HEK293 (cell line): ENCODE results near the gene CTPS1.

ENCODE experiments used
- GLI4 ChIP-seq: fragments of 450-650 bp; formaldehyde crosslinking; IDR thresholded peaks from 2 replicates; pipeline ENCODE4 v1.5.1; 2016; ENCODE audit warnings: missing biosample characterization, missing genetic modification characterization
- IKZF3 ChIP-seq: fragments of 450-650 bp; IDR thresholded peaks from 2 replicates; pipeline ENCODE4 v1.5.0; 2018; ENCODE audit warnings: missing biosample characterization, mild to moderate bottlenecking, missing genetic modification characterization, moderate library complexity
- WT1 ChIP-seq: fragments of 450-650 bp; formaldehyde crosslinking; IDR thresholded peaks from 2 replicates; pipeline ENCODE4 v1.5.1; 2016; ENCODE audit warnings: missing biosample characterization, missing genetic modification characterization
- ZFP37 ChIP-seq: fragments of 450-650 bp; formaldehyde crosslinking; IDR thresholded peaks from 2 replicates; pipeline ENCODE4 v1.5.1; 2016; ENCODE audit warnings: missing biosample characterization, missing genetic modification characterization
- ZNF132 ChIP-seq: fragments of 450-650 bp; formaldehyde crosslinking; IDR thresholded peaks from 2 replicates; pipeline ENCODE4 v1.5.1; 2017; ENCODE audit warnings: missing biosample characterization, missing genetic modification characterization, borderline replicate concordance
- ZNF174 ChIP-seq: fragments of 450-650 bp; formaldehyde crosslinking; IDR thresholded peaks from 2 replicates; pipeline ENCODE4 v1.5.0; 2017; ENCODE audit warnings: missing biosample characterization, mild to moderate bottlenecking, missing genetic modification characterization
- ZNF24 ChIP-seq: fragments of 450-650 bp; formaldehyde crosslinking; IDR thresholded peaks from 2 replicates; pipeline ENCODE4 v1.5.1; 2016; ENCODE audit warnings: missing biosample characterization, missing genetic modification characterization
- ZNF248 ChIP-seq: fragments of 450-650 bp; formaldehyde crosslinking; IDR thresholded peaks from 2 replicates; pipeline ENCODE4 v1.5.1; 2017; ENCODE audit warnings: missing biosample characterization, missing genetic modification characterization
- ZNF366 ChIP-seq: fragments of 450-650 bp; formaldehyde crosslinking; conservative IDR thresholded peaks from 2 replicates; pipeline ENCODE4 v1.5.1; 2016; ENCODE audit warnings: missing biosample characterization, missing genetic modification characterization
- ZNF514 ChIP-seq: fragments of 450-650 bp; formaldehyde crosslinking; IDR thresholded peaks from 2 replicates; pipeline ENCODE4 v1.5.1; 2016; ENCODE audit warnings: missing biosample characterization, missing genetic modification characterization
- ZNF548 ChIP-seq: fragments of 450-650 bp; formaldehyde crosslinking; IDR thresholded peaks from 2 replicates; pipeline ENCODE4 v1.5.1; 2016; ENCODE audit warnings: missing biosample characterization, missing genetic modification characterization
- ZNF585B ChIP-seq: fragments of 450-650 bp; formaldehyde crosslinking; IDR thresholded peaks from 2 replicates; pipeline ENCODE4 v1.5.1; 2016; ENCODE audit warnings: missing biosample characterization, missing genetic modification characterization
- ZNF610 ChIP-seq: fragments of 450-650 bp; formaldehyde crosslinking; IDR thresholded peaks from 2 replicates; pipeline ENCODE4 v1.5.1; 2016; ENCODE audit warnings: missing biosample characterization, missing genetic modification characterization, borderline replicate concordance
- ZNF701 ChIP-seq: fragments of 450-650 bp; formaldehyde crosslinking; IDR thresholded peaks from 2 replicates; pipeline ENCODE4 v1.5.1; 2016; ENCODE audit warnings: missing biosample characterization, missing genetic modification characterization
- ZNF707 ChIP-seq: fragments of 450-650 bp; formaldehyde crosslinking; IDR thresholded peaks from 2 replicates; pipeline ENCODE4 v1.5.1; 2016; ENCODE audit warnings: missing biosample characterization, missing genetic modification characterization
- ZNF777 ChIP-seq: fragments of 450-650 bp; formaldehyde crosslinking; IDR thresholded peaks from 2 replicates; pipeline ENCODE4 v1.5.1; 2017; ENCODE audit warnings: missing biosample characterization, missing genetic modification characterization, borderline replicate concordance
- ZNF791 ChIP-seq: fragments of 450-650 bp; formaldehyde crosslinking; IDR thresholded peaks from 2 replicates; pipeline ENCODE4 v1.5.1; 2016; ENCODE audit warnings: missing biosample characterization, missing genetic modification characterization
- ZSCAN23 ChIP-seq: fragments of 450-650 bp; formaldehyde crosslinking; IDR thresholded peaks from 2 replicates; pipeline ENCODE4 v1.5.1; 2016; ENCODE audit warnings: missing biosample characterization, missing genetic modification characterization
- TF ChIP-seq, protein P1 (sequence below): fragments of 450-650 bp; formaldehyde crosslinking; IDR thresholded peaks from 2 replicates; pipeline ENCODE4; 2016; ENCODE audit warnings: missing biosample characterization, missing genetic modification characterization
- TF ChIP-seq, protein P2 (sequence below): fragments of 450-650 bp; IDR thresholded peaks from 2 replicates; pipeline ENCODE4 v1.5.1; 2018; ENCODE audit warnings: missing biosample characterization, missing genetic modification characterization
- TF ChIP-seq, protein P3 (sequence below): fragments of 450-650 bp; formaldehyde crosslinking; IDR thresholded peaks from 2 replicates; pipeline ENCODE4 v1.5.1; 2016; ENCODE audit warnings: missing biosample characterization, missing genetic modification characterization
- TF ChIP-seq, protein P4 (sequence below): fragments of 450-650 bp; formaldehyde crosslinking; IDR thresholded peaks from 2 replicates; pipeline ENCODE4 v1.5.1; 2016; ENCODE audit warnings: missing biosample characterization, missing genetic modification characterization, low read depth
- TF ChIP-seq, protein P5 (sequence below): fragments of 450-650 bp; formaldehyde crosslinking; IDR thresholded peaks from 2 replicates; pipeline ENCODE4 v1.5.0; 2017; ENCODE audit warnings: missing biosample characterization, missing genetic modification characterization, borderline replicate concordance
- TF ChIP-seq, protein P6 (sequence below): fragments of 450-650 bp; formaldehyde crosslinking; IDR thresholded peaks from 2 replicates; pipeline ENCODE4 v1.5.1; 2016; ENCODE audit warnings: missing biosample characterization, missing genetic modification characterization

Gene CTPS1

DNA sequence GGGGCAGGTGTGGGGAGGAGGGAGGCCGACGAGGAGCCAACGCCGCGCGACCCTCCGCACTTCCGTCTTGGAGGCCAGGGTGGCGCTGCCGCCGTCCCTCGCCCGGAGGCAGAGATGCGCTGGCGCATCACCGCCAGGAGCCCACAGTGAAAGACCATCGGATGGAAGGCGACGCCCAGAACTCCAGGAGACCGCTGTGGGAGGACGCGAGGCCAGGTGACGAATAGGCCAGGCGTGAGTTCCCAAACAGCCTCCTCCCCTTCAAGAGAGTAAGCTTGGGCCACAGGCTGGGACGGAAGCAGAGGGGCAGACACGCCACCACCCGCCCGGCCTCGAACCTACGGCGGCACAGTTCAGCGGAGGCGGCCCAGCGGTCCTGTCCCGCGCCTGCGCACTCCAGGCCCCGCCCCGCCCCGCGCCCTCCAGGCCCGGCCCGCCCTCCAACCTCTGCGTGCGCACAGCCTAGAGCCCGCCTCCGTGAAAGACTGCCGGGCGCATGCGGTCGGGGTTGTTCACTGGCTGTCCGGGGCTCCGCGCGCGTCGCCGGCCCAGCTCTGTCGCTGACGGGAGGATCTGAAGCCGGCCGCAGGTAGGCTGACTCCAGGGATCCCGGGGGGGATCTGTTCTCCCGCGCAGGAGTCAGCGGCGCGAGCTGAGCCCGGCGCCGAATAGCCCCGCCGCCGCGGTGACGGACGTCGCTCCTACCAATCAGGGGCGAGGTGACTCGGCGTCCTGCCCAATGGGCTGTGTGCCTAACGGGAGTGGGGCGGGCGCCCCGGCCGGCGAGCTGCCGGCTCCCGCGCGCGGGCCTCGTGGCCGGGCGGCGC lies at the start of gene CTPS1 (continued):
- TF ChIP-seq, protein P1, sequence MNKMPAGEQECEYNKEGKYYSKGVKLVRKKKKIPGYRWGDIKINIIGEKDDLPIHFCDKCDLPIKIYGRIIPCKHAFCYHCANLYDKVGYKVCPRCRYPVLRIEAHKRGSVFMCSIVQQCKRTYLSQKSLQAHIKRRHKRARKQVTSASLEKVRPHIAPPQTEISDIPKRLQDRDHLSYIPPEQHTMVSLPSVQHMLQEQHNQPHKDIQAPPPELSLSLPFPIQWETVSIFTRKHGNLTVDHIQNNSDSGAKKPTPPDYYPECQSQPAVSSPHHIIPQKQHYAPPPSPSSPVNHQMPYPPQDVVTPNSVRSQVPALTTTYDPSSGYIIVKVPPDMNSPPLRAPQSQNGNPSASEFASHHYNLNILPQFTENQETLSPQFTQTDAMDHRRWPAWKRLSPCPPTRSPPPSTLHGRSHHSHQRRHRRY (tag by site-specific recombination): 0 out of 2 replicates have a peak, but pooled peaks have one; percentile 56
- TF ChIP-seq ZSCAN23 (no peak), ZFP37 (0 out of 2 replicates have a peak, but pooled peaks have one; percentile 78), ZNF791 (tag by site-specific recombination) (no peak), ZNF248 (tag by site-specific recombination) (no peak), ZNF610 (no peak), ZNF24 (tag by site-specific recombination) (peak; percentile 70), IKZF3 (no peak), ZNF701 (tag by site-specific recombination) (no peak), ZNF174 (tag by site-specific recombination) (no peak), WT1 (no peak), ZNF366 (tag by site-specific recombination) (no peak), ZNF777 (peak; percentile 36; the same call in 1 of the 2 replicates), ZNF707 (tag by site-specific recombination) (no peak), ZNF585B (tag by site-specific recombination) (no peak), ZNF548 (tag by site-specific recombination) (no peak), ZNF132 (tag by site-specific recombination) (no peak), ZNF514 (no peak), GLI4 (tag by site-specific recombination) (no peak)
- TF ChIP-seq, protein P2, sequence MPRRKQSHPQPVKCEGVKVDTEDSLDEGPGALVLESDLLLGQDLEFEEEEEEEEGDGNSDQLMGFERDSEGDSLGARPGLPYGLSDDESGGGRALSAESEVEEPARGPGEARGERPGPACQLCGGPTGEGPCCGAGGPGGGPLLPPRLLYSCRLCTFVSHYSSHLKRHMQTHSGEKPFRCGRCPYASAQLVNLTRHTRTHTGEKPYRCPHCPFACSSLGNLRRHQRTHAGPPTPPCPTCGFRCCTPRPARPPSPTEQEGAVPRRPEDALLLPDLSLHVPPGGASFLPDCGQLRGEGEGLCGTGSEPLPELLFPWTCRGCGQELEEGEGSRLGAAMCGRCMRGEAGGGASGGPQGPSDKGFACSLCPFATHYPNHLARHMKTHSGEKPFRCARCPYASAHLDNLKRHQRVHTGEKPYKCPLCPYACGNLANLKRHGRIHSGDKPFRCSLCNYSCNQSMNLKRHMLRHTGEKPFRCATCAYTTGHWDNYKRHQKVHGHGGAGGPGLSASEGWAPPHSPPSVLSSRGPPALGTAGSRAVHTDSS (tag by site-specific recombination): no peak
- TF ChIP-seq, protein P3, sequence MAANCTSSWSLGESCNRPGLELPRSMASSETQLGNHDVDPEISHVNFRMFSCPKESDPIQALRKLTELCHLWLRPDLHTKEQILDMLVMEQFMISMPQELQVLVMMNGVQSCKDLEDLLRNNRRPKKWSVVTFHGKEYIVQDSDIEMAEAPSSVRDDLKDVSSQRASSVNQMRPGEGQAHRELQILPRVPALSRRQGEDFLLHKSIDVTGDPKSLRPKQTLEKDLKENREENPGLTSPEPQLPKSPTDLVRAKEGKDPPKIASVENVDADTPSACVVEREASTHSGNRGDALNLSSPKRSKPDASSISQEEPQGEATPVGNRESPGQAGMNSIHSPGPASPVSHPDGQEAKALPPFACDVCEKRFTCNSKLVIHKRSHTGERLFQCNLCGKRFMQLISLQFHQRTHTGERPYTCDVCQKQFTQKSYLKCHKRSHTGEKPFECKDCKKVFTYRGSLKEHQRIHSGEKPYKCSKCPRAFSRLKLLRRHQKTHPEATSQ (tag by site-specific recombination): peak; percentile 35; the same call in 1 of the 2 replicates
- TF ChIP-seq, protein P4, sequence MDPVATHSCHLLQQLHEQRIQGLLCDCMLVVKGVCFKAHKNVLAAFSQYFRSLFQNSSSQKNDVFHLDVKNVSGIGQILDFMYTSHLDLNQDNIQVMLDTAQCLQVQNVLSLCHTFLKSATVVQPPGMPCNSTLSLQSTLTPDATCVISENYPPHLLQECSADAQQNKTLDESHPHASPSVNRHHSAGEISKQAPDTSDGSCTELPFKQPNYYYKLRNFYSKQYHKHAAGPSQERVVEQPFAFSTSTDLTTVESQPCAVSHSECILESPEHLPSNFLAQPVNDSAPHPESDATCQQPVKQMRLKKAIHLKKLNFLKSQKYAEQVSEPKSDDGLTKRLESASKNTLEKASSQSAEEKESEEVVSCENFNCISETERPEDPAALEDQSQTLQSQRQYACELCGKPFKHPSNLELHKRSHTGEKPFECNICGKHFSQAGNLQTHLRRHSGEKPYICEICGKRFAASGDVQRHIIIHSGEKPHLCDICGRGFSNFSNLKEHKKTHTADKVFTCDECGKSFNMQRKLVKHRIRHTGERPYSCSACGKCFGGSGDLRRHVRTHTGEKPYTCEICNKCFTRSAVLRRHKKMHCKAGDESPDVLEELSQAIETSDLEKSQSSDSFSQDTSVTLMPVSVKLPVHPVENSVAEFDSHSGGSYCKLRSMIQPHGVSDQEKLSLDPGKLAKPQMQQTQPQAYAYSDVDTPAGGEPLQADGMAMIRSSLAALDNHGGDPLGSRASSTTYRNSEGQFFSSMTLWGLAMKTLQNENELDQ (tag by site-specific recombination): no peak
- TF ChIP-seq, protein P5, sequence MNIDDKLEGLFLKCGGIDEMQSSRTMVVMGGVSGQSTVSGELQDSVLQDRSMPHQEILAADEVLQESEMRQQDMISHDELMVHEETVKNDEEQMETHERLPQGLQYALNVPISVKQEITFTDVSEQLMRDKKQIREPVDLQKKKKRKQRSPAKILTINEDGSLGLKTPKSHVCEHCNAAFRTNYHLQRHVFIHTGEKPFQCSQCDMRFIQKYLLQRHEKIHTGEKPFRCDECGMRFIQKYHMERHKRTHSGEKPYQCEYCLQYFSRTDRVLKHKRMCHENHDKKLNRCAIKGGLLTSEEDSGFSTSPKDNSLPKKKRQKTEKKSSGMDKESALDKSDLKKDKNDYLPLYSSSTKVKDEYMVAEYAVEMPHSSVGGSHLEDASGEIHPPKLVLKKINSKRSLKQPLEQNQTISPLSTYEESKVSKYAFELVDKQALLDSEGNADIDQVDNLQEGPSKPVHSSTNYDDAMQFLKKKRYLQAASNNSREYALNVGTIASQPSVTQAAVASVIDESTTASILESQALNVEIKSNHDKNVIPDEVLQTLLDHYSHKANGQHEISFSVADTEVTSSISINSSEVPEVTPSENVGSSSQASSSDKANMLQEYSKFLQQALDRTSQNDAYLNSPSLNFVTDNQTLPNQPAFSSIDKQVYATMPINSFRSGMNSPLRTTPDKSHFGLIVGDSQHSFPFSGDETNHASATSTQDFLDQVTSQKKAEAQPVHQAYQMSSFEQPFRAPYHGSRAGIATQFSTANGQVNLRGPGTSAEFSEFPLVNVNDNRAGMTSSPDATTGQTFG (tag by site-specific recombination): no peak
- TF ChIP-seq, protein P6, sequence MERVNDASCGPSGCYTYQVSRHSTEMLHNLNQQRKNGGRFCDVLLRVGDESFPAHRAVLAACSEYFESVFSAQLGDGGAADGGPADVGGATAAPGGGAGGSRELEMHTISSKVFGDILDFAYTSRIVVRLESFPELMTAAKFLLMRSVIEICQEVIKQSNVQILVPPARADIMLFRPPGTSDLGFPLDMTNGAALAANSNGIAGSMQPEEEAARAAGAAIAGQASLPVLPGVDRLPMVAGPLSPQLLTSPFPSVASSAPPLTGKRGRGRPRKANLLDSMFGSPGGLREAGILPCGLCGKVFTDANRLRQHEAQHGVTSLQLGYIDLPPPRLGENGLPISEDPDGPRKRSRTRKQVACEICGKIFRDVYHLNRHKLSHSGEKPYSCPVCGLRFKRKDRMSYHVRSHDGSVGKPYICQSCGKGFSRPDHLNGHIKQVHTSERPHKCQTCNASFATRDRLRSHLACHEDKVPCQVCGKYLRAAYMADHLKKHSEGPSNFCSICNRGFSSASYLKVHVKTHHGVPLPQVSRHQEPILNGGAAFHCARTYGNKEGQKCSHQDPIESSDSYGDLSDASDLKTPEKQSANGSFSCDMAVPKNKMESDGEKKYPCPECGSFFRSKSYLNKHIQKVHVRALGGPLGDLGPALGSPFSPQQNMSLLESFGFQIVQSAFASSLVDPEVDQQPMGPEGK (tag by site-specific recombination): peak; percentile 84
